Body of pancreas (tissue), 4 donors: ENCODE results near the gene ARHGEF28.

ENCODE experiments used
- POLR2A ChIP-seq, 3 donors: fragments of 450-650 bp; IDR thresholded peaks; one replicate each; pipeline ENCODE4 v1.6.1; 2016; ENCODE audit warnings: antibody characterized with exemption in 3 of 3, mild to moderate bottlenecking in 2 of 3
- TF ChIP-seq, protein P1 (sequence below), 7 experiments: fragments of 450-650 bp in 4 of 7; fragments of 200-600 bp in 3 of 7; sonication (generic) in 3 of 7; IDR thresholded peaks; one replicate each; pipeline ENCODE4 v1.5.1; 2016 to 2019; ENCODE audit warnings: antibody characterized with exemption in 7 of 7

- TF ChIP-seq POLR2A (IDR thresholded peaks at IDR 0.05) = no peak
- TF ChIP-seq, protein P1, sequence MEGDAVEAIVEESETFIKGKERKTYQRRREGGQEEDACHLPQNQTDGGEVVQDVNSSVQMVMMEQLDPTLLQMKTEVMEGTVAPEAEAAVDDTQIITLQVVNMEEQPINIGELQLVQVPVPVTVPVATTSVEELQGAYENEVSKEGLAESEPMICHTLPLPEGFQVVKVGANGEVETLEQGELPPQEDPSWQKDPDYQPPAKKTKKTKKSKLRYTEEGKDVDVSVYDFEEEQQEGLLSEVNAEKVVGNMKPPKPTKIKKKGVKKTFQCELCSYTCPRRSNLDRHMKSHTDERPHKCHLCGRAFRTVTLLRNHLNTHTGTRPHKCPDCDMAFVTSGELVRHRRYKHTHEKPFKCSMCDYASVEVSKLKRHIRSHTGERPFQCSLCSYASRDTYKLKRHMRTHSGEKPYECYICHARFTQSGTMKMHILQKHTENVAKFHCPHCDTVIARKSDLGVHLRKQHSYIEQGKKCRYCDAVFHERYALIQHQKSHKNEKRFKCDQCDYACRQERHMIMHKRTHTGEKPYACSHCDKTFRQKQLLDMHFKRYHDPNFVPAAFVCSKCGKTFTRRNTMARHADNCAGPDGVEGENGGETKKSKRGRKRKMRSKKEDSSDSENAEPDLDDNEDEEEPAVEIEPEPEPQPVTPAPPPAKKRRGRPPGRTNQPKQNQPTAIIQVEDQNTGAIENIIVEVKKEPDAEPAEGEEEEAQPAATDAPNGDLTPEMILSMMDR (IDR thresholded peaks at IDR 0.05) = no peak
These were observed 257.6 kb downstream of the ARHGEF28 start for GRCh38 chr5:73883646-73884045.
